ENCODE results near the gene BCL2L14. TPM values are rescaled to one million over a fixed set of nuclear protein-coding genes. Genes with fewer than 3 reads are reported as not detected.
A peak's percentile ranks its signal among the peaks of the same experiment; 100 is the strongest.

The BCL2L14 gene
- polyA plus RNA-seq (2013, experiment 1 of 2; ENCODE audit: insufficient read length) = 0.14 TPM
- polyA plus RNA-seq (2013, experiment 2 of 2; ENCODE audit: insufficient read length) = not detected

- DNase-seq = peak; percentile 31
Observed at GRCh38 chr12:12070674-12071656, at the start of gene BCL2L14. Gene BCL2L14, plus strand, starts transcription at chr12:12070939. Its CDS starts 8,367 bp downstream, at chr12:12079306.

- no peak for DNase-seq
Observed at GRCh38 chr12:12022306-12022936, 48.3 kb upstream of the BCL2L14 start.

- no peak for DNase-seq
Observed at GRCh38 chr12:12023456-12023855, 47.3 kb upstream of the BCL2L14 start.

- no peak for DNase-seq
Observed at GRCh38 chr12:12024911-12025682, 45.6 kb upstream of the BCL2L14 start.

GRCh38 chr12:12025799-12026386, 44.8 kb upstream of the BCL2L14 start:
- no peak for DNase-seq

- no peak for DNase-seq
Observed at GRCh38 chr12:12028668-12029402, 41.9 kb upstream of the BCL2L14 start.

GRCh38 chr12:12029653-12030052, 41.1 kb upstream of the BCL2L14 start:
- no peak for DNase-seq

GRCh38 chr12:12032260-12032791, 38.4 kb upstream of the BCL2L14 start:
- no peak for DNase-seq

GRCh38 chr12:12032851-12033797, 37.6 kb upstream of the BCL2L14 start:
- peak; percentile 80 for DNase-seq

- no peak for DNase-seq
Observed at GRCh38 chr12:12033824-12034223, 36.9 kb upstream of the BCL2L14 start.

- no peak for DNase-seq
Observed at GRCh38 chr12:12034344-12034743, 36.4 kb upstream of the BCL2L14 start.

- DNase-seq = no peak
Observed at GRCh38 chr12:12035229-12035628, 35.5 kb upstream of the BCL2L14 start.

- no peak for DNase-seq
Observed at GRCh38 chr12:12036901-12037300, 33.8 kb upstream of the BCL2L14 start.

GRCh38 chr12:12039897-12040296, 30.8 kb upstream of the BCL2L14 start:
- no peak for DNase-seq

GRCh38 chr12:12046401-12046800, 24.3 kb upstream of the BCL2L14 start:
- DNase-seq = no peak

- no peak for DNase-seq
Observed at GRCh38 chr12:12047682-12048081, 23.1 kb upstream of the BCL2L14 start.

GRCh38 chr12:12048266-12048665, 22.5 kb upstream of the BCL2L14 start:
- DNase-seq = no peak

- DNase-seq = no peak
Observed at GRCh38 chr12:12048714-12049113, 22.0 kb upstream of the BCL2L14 start.

- no peak for DNase-seq
Observed at GRCh38 chr12:12051668-12052067, 19.1 kb upstream of the BCL2L14 start.

- no peak for DNase-seq
Observed at GRCh38 chr12:12054993-12055392, 15.7 kb upstream of the BCL2L14 start.
